Cardiac fibroblast (primary cell): Measurements from ENCODE around the gene OPN3.

Source experiments
- DNase-seq, 2 donors: peaks; one replicate each; pipeline versions ENCODE4 v3.0.0 to v3.0.0-alpha.2; 2010; ENCODE audit warnings: low read depth in 2 of 2
- H3K4me3 ChIP-seq, 2 donors: replicated peaks in 1 of 2; 1 replicate in 1 of 2; 2 replicates in 1 of 2; pipeline ENCODE4 v1.5.1; 2011; ENCODE audit warnings: low read depth in 2 of 2, low read length in 2 of 2, mild to moderate bottlenecking in 2 of 2, moderate library complexity in 1 of 2
- CTCF ChIP-seq: IDR thresholded peaks from one replicate; pipeline ENCODE4 v1.5.1; 2011; ENCODE audit warnings: low read depth, mild to moderate bottlenecking, low read length, inconsistent platforms

Gene OPN3

GRCh38 chr1:241593186-241593585 is 47.0 kb downstream of the OPN3 start:
- H3K4me3 ChIP-seq = no peak overlapping the region
- DNase-seq = peak in 1 of 2 donors; percentile 58
- no peak for TF ChIP-seq CTCF

- peak in 1 of 2 donors; percentile 67 for DNase-seq
- H3K4me3 ChIP-seq = no peak overlapping the region
These were observed 47.8 kb downstream of the OPN3 start for GRCh38 chr1:241592273-241592958.

GRCh38 chr1:241591736-241592135 is 48.4 kb downstream of the OPN3 start:
- DNase-seq = no peak
- H3K4me3 ChIP-seq = no peak overlapping the region
- TF ChIP-seq CTCF = no peak

More at GRCh38 chr1:241592273-241592958, 47.8 kb downstream of the OPN3 start:
- TF ChIP-seq CTCF = no peak

- peak in 1 of 2 donors; percentile 30 for DNase-seq
- no peak overlapping the region for H3K4me3 ChIP-seq
- no peak for TF ChIP-seq CTCF
These were observed 48.9 kb downstream of the OPN3 start for GRCh38 chr1:241591317-241591716.

GRCh38 chr1:241590719-241591118 is 49.5 kb downstream of the OPN3 start:
- no peak for DNase-seq
- H3K4me3 ChIP-seq = no peak overlapping the region
- TF ChIP-seq CTCF = no peak

- no peak overlapping the region for H3K4me3 ChIP-seq
- DNase-seq = no peak
- no peak for TF ChIP-seq CTCF
These were observed 50.6 kb downstream of the OPN3 start for GRCh38 chr1:241589521-241589920.
